WTC11 (cell line): ENCODE data around the gene CSTPP1.

Source experiments
- CREB1 ChIP-seq: sonication (generic); formaldehyde crosslinking; IDR thresholded peaks from 2 replicates; pipeline ENCODE4 v1.8.0; 2023; ENCODE audit warnings: mild to moderate bottlenecking, missing genetic modification reagents
- FOXK1 ChIP-seq: sonication (generic); formaldehyde crosslinking; IDR thresholded peaks from 2 replicates; pipeline ENCODE4 v1.8.0; 2022; ENCODE audit warnings: mild to moderate bottlenecking, moderate library complexity, missing genetic modification reagents
- JUN ChIP-seq: sonication (generic); formaldehyde crosslinking; IDR thresholded peaks from 2 replicates; pipeline ENCODE4 v1.8.0; 2023; ENCODE audit warnings: mild to moderate bottlenecking, missing genetic modification reagents
- KAT7 ChIP-seq: sonication (generic); formaldehyde crosslinking; IDR thresholded peaks from 2 replicates; pipeline ENCODE4 v1.8.1; 2023; ENCODE audit warnings: missing genetic modification reagents, mild to moderate bottlenecking, borderline replicate concordance
- NFYB ChIP-seq: sonication (generic); formaldehyde crosslinking; conservative IDR thresholded peaks from 2 replicates; pipeline ENCODE4 v1.8.0; 2022; ENCODE audit warnings: low read depth, missing genetic modification reagents
- NR2C2 ChIP-seq: sonication (generic); formaldehyde crosslinking; IDR thresholded peaks from 2 replicates; pipeline ENCODE4 v1.8.0; 2022; ENCODE audit warnings: mild to moderate bottlenecking, missing genetic modification reagents
- SMAD3 ChIP-seq: sonication (generic); formaldehyde crosslinking; IDR thresholded peaks from 2 replicates; pipeline ENCODE4 v1.8.0; 2022; ENCODE audit warnings: missing genetic modification reagents, mild to moderate bottlenecking, borderline replicate concordance
- SP1 ChIP-seq: sonication (generic); formaldehyde crosslinking; conservative IDR thresholded peaks from 2 replicates; pipeline ENCODE4 v1.8.1; 2022; ENCODE audit warnings: missing genetic modification reagents
- TEAD1 ChIP-seq: sonication (generic); formaldehyde crosslinking; IDR thresholded peaks from 2 replicates; pipeline ENCODE4 v1.8.0; 2022; ENCODE audit warnings: mild to moderate bottlenecking, missing genetic modification reagents
- TEAD4 ChIP-seq: sonication (generic); formaldehyde crosslinking; IDR thresholded peaks from 2 replicates; pipeline ENCODE4 v1.8.0; 2022; ENCODE audit warnings: mild to moderate bottlenecking, missing genetic modification reagents
- TF ChIP-seq, protein P1 (sequence below): sonication (generic); formaldehyde crosslinking; IDR thresholded peaks from 2 replicates; pipeline ENCODE4 v1.8.1; 2023; ENCODE audit warnings: mild to moderate bottlenecking, missing genetic modification reagents, moderate library complexity
- TF ChIP-seq, protein P2 (sequence below): fragments of 200-600 bp; IDR thresholded peaks from 2 replicates; pipeline ENCODE4 v1.8.0; 2022; ENCODE audit warnings: antibody characterized with exemption
- TF ChIP-seq, protein P3 (sequence below): sonication (generic); formaldehyde crosslinking; IDR thresholded peaks from 2 replicates; pipeline ENCODE4 v1.8.1; 2022; ENCODE audit warnings: low read depth, missing genetic modification reagents, borderline replicate concordance
- TF ChIP-seq, protein P4 (sequence below): sonication (generic); formaldehyde crosslinking; IDR thresholded peaks from 2 replicates; pipeline ENCODE4 v1.8.0; 2022; ENCODE audit warnings: mild to moderate bottlenecking, missing genetic modification reagents

DNA sequence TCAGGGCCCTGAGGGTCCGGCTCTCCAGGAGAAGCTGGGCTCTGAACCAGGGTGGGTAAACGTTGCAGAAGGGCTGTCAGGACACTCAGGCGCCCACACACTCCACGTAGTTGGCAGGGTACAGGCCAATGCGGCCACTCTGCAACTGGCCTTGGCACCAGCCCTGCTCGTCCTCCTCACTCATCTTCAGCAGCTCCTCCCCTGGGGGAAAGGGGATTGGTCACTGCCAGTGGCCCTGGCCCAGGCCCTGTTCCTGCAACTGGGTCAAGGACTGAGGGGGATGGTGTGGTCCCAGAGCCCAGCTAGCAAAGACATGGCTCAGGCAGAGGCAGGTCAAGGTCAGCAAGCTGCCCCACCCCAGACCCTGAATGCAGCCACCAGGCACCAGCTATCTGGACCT lies 241.3 kb downstream of the CSTPP1 start:
- TF ChIP-seq, protein P1, sequence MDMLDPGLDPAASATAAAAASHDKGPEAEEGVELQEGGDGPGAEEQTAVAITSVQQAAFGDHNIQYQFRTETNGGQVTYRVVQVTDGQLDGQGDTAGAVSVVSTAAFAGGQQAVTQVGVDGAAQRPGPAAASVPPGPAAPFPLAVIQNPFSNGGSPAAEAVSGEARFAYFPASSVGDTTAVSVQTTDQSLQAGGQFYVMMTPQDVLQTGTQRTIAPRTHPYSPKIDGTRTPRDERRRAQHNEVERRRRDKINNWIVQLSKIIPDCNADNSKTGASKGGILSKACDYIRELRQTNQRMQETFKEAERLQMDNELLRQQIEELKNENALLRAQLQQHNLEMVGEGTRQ (CRISPR knock-in tag), result no peak
- TF ChIP-seq CREB1 (CRISPR knock-in tag) (no peak), SMAD3 (no peak), KAT7 (CRISPR knock-in tag) (no peak), SP1 (CRISPR knock-in tag) (no peak), NR2C2 (no peak), JUN (CRISPR knock-in tag) (no peak), TEAD4 (CRISPR knock-in tag) (no peak), FOXK1 (CRISPR knock-in tag) (no peak), NFYB (CRISPR knock-in tag) (no peak), TEAD1 (CRISPR knock-in tag) (no peak)
- TF ChIP-seq, protein P2, sequence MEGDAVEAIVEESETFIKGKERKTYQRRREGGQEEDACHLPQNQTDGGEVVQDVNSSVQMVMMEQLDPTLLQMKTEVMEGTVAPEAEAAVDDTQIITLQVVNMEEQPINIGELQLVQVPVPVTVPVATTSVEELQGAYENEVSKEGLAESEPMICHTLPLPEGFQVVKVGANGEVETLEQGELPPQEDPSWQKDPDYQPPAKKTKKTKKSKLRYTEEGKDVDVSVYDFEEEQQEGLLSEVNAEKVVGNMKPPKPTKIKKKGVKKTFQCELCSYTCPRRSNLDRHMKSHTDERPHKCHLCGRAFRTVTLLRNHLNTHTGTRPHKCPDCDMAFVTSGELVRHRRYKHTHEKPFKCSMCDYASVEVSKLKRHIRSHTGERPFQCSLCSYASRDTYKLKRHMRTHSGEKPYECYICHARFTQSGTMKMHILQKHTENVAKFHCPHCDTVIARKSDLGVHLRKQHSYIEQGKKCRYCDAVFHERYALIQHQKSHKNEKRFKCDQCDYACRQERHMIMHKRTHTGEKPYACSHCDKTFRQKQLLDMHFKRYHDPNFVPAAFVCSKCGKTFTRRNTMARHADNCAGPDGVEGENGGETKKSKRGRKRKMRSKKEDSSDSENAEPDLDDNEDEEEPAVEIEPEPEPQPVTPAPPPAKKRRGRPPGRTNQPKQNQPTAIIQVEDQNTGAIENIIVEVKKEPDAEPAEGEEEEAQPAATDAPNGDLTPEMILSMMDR, result no peak
- TF ChIP-seq, protein P3, sequence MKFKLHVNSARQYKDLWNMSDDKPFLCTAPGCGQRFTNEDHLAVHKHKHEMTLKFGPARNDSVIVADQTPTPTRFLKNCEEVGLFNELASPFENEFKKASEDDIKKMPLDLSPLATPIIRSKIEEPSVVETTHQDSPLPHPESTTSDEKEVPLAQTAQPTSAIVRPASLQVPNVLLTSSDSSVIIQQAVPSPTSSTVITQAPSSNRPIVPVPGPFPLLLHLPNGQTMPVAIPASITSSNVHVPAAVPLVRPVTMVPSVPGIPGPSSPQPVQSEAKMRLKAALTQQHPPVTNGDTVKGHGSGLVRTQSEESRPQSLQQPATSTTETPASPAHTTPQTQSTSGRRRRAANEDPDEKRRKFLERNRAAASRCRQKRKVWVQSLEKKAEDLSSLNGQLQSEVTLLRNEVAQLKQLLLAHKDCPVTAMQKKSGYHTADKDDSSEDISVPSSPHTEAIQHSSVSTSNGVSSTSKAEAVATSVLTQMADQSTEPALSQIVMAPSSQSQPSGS (CRISPR knock-in tag), result no peak
- TF ChIP-seq, protein P4, sequence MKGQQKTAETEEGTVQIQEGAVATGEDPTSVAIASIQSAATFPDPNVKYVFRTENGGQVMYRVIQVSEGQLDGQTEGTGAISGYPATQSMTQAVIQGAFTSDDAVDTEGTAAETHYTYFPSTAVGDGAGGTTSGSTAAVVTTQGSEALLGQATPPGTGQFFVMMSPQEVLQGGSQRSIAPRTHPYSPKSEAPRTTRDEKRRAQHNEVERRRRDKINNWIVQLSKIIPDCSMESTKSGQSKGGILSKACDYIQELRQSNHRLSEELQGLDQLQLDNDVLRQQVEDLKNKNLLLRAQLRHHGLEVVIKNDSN, result no peak
